Measurements from ENCODE around the gene ACP7.

DNA sequence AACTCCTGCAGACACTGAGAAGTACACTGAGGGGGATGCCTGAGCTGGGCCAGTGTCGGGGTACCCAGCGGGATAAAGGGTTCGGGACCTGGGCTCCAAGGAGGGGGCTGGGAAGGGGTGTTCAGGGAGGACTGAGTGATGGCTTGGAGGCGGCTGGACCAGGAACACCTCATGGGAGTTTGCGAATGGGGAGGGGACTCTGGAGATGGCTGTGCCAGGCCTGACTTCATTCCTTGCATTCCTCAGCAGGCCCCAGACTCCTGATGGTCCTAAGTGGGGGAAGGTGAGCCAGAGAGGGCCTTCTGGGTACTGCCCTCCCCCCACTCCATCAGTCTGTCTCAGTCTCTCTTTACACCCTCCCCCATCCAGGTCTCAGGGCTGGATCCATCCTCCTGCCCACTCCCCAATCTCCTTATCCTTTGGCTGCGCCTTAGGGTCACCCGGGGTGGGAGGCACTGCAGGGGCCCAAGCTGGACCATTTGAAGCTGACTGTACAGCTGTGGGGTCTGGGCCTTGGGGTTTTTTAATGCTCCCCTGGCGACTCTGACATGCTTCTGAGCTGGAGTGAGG lies 55.2 kb downstream of the ACP7 start:
- TF ChIP-seq, protein P1, sequence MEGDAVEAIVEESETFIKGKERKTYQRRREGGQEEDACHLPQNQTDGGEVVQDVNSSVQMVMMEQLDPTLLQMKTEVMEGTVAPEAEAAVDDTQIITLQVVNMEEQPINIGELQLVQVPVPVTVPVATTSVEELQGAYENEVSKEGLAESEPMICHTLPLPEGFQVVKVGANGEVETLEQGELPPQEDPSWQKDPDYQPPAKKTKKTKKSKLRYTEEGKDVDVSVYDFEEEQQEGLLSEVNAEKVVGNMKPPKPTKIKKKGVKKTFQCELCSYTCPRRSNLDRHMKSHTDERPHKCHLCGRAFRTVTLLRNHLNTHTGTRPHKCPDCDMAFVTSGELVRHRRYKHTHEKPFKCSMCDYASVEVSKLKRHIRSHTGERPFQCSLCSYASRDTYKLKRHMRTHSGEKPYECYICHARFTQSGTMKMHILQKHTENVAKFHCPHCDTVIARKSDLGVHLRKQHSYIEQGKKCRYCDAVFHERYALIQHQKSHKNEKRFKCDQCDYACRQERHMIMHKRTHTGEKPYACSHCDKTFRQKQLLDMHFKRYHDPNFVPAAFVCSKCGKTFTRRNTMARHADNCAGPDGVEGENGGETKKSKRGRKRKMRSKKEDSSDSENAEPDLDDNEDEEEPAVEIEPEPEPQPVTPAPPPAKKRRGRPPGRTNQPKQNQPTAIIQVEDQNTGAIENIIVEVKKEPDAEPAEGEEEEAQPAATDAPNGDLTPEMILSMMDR (IDR thresholded peaks at IDR 0.05) = no peak
- TF ChIP-seq TP53 (CRISPR knock-in tag; IDR thresholded peaks at IDR 0.05) = no peak
- TF ChIP-seq, protein P2, sequence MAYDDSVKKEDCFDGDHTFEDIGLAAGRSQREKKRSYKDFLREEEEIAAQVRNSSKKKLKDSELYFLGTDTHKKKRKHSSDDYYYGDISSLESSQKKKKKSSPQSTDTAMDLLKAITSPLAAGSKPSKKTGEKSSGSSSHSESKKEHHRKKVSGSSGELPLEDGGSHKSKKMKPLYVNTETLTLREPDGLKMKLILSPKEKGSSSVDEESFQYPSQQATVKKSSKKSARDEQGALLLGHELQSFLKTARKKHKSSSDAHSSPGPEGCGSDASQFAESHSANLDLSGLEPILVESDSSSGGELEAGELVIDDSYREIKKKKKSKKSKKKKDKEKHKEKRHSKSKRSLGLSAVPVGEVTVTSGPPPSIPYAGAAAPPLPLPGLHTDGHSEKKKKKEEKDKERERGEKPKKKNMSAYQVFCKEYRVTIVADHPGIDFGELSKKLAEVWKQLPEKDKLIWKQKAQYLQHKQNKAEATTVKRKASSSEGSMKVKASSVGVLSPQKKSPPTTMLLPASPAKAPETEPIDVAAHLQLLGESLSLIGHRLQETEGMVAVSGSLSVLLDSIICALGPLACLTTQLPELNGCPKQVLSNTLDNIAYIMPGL (CRISPR knock-in tag; IDR thresholded peaks at IDR 0.05; ENCODE audit: borderline replicate concordance) = no peak
- TF ChIP-seq RNF2 (IDR thresholded peaks at IDR 0.05; ENCODE audit: borderline replicate concordance, low read depth) = no peak
- TF ChIP-seq RFX5 (IDR thresholded peaks at IDR 0.05) = no peak
- TF ChIP-seq, protein P3, sequence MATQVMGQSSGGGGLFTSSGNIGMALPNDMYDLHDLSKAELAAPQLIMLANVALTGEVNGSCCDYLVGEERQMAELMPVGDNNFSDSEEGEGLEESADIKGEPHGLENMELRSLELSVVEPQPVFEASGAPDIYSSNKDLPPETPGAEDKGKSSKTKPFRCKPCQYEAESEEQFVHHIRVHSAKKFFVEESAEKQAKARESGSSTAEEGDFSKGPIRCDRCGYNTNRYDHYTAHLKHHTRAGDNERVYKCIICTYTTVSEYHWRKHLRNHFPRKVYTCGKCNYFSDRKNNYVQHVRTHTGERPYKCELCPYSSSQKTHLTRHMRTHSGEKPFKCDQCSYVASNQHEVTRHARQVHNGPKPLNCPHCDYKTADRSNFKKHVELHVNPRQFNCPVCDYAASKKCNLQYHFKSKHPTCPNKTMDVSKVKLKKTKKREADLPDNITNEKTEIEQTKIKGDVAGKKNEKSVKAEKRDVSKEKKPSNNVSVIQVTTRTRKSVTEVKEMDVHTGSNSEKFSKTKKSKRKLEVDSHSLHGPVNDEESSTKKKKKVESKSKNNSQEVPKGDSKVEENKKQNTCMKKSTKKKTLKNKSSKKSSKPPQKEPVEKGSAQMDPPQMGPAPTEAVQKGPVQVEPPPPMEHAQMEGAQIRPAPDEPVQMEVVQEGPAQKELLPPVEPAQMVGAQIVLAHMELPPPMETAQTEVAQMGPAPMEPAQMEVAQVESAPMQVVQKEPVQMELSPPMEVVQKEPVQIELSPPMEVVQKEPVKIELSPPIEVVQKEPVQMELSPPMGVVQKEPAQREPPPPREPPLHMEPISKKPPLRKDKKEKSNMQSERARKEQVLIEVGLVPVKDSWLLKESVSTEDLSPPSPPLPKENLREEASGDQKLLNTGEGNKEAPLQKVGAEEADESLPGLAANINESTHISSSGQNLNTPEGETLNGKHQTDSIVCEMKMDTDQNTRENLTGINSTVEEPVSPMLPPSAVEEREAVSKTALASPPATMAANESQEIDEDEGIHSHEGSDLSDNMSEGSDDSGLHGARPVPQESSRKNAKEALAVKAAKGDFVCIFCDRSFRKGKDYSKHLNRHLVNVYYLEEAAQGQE (IDR thresholded peaks at IDR 0.05) = no peak
- TF ChIP-seq PHF8 (IDR thresholded peaks at IDR 0.05; ENCODE audit: borderline replicate concordance, low read depth) = no peak
- no peak for TF ChIP-seq ZFP36 (IDR thresholded peaks at IDR 0.05; ENCODE audit: borderline replicate concordance, partially characterized antibody)
- no peak for TF ChIP-seq CBX8 (IDR thresholded peaks at IDR 0.05)
- TF ChIP-seq, protein P4, sequence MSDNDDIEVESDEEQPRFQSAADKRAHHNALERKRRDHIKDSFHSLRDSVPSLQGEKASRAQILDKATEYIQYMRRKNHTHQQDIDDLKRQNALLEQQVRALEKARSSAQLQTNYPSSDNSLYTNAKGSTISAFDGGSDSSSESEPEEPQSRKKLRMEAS (IDR thresholded peaks at IDR 0.05) = no peak
- TF ChIP-seq RAD21 (conservative IDR thresholded peaks at IDR 0.05 in 1 of 2, IDR thresholded peaks at IDR 0.05 in 1 of 2) = no peak
- no peak for TF ChIP-seq POLR2A (IDR thresholded peaks at IDR 0.05; ENCODE audit: low read length)
- no peak for TF ChIP-seq CHD4 (IDR thresholded peaks at IDR 0.05; ENCODE audit: borderline replicate concordance)

Data from A549 (cell line).